ENCODE measurements around the gene NDUFB10.
"Not testable (repeated sequence)": the region's sequence is repeated elsewhere in the genome, so short reads cannot be mapped to it uniquely, and the experiment has no call there.

The NDUFB10 gene

DNA sequence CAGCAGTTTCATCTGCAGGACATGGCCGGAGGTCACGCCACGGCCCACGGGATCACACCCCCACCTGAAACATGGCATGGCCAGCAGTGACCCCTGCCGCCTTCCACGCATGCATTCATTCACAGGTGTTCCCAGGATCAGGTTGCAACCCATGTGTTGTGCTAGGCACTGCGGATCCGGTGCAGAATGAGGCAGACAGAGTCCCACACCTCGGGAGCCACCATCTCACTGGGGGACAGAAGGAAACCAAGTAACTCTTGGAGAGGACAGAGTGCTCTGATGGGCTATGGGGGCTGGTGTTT, 12.0 kb upstream of the NDUFB10 start:
- no peak for DNase-seq

DNA sequence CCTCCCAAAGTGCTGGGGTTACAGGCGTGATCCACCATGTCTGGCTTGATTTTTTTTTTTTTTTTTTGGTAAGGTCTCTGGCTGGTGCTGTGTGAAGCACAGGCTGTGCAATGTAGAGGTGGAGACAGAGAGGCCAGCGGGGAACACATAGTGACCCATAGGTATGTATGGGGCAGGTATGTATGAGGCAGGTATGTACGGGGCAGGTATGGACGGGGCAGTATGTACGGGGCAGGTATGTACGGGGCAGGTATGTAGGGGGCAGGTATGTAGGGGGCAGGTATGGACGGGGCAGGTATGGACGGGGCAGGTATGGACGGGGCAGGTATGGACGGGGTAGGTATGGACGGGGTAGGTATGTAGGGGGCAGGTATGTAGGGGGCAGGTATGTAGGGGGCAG, 9.8 kb upstream of the NDUFB10 start:
- no peak for DNase-seq

DNA sequence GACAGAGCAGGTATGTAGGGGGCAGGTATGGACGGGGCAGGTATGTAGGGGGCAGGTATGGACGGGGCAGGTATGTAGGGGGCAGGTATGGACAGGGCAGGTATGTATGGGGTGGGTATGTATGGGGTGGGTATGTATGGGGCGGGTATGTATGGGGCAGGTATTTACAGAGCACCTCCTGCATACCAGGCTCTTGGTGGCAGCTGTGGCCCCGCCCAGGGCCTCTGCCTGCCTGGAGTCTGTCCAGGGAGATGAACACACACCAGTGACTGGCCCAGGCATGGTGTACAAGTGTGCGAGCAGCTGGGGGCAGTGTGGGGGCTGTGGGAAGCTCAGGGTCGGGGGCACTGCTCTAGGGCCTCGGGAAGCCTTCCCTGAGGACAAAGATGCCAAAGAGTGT, 9.3 kb upstream of the NDUFB10 start:
- no peak for DNase-seq

DNA sequence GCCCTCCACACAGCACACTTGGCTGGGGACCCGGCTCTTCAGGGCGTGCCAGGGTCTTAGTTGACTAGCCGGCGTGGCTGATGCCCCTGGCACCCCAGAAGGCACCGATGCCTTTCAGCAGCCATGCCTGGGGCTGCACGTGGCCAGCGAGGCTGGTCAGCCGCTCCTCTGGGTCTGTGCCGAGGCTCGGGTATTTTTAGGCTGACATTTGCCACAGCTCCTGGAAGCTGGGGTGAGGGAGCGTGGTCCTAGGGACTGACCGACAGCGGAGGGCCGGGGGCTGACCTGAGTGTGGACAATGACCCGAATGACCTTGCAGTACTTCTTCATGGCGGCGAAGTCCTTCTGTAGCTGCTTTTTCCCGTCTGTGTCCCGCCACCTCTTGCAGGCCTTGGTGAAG, 8.8 kb upstream of the NDUFB10 start:
- DNase-seq: no peak

DNA sequence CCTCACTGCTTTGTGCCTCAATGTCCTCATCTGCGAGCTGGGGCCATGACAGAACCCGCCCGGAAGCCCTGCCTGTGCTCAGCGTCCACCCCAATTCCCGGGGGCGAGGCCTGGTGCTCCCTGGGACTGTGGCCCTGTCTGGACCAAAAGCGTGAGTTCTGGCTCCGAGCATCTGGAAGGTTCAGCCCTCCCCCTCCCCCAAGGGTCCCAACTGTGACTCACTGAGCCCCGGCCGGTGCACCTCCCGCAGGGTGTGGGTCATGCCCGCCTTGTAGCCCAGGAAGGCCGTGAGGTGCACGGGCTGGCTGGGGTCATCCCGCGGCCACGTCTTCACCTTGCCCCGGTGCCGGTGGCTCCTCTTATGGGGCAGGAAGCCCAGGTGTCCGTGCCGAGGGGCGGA, 5.6 kb upstream of the NDUFB10 start:
- no peak for DNase-seq

DNA sequence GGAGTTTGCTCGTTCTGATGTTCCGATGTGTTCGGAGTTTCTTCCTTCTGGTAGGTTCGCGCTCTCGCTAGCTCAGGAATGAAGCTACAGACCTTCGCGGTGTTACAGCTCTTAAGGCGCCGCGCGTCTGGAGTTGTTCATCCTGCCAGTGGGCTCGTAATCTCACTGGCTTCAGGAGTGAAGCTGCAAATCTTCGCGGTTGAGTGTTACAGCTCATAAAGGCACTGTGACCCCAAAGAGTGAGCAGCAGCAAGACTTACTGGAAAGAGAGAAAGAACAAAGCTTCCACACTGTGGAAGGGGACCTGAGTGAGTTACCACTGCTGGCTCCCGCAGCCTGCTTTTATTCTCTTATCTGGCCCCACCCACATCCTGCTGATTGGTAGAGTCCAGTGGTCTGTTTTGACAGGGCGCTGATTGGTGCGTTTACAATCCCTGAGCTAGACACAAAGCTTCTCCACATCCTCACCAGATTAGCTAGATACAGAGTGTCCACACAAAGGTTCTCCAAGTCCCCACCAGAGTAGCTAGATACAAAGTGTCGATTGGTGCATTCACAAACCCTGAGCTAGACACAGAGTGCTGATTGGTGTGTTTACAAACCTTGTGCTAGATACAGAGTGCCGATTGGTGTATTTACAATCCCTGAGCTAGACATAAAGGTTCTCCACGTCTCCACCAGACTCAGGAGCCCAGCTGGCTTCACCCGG, 1.8 kb upstream of the NDUFB10 start:
- DNase-seq: not testable (repeated sequence)

DNA sequence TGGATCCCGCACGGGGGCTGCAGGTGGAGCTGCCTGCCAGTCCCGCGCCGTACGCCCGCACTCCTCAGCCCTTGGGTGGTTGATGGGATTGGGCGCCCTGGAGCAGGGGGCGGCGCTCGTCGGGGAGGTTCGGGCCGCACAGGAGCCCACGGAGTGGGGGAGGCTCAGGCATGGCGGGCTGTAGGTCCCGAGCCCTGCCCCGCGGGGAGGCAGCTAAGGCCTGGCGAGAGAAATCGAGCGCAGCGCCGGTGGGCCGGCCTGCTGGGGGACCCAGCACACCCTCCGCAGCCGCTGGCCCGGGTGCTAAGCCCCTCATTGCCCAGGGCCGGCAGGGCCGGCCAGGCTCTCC, 1.2 kb upstream of the NDUFB10 start:
- not testable (repeated sequence) for DNase-seq

DNA sequence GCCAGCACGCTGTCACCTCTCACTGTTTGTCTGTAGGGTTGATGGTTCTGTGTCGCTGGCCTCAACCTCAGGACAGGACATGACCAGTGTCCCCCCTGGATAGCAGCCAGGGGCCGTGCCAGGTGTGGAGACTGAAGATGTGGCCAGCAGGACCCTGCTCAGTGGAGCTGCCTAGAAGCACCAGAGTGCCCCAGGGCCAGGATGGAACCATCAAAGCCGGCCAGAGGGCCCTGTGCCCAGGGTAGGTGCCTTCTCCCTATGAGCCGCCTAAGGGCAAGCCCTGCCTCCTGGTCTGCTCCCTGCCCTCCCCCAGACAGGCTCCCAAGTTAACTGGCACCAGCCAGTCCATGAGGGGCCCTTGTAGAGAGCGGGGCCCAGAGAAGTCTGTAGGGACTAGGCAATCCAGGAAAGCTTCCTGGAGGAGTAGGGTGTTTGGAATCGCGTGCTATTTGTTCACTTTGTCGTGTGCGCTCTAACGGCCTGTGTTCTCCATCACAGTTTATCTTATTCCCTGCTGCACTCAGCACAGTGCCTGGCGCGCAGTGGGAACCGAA, 546 bp upstream of the NDUFB10 start:
- no peak for DNase-seq

DNA sequence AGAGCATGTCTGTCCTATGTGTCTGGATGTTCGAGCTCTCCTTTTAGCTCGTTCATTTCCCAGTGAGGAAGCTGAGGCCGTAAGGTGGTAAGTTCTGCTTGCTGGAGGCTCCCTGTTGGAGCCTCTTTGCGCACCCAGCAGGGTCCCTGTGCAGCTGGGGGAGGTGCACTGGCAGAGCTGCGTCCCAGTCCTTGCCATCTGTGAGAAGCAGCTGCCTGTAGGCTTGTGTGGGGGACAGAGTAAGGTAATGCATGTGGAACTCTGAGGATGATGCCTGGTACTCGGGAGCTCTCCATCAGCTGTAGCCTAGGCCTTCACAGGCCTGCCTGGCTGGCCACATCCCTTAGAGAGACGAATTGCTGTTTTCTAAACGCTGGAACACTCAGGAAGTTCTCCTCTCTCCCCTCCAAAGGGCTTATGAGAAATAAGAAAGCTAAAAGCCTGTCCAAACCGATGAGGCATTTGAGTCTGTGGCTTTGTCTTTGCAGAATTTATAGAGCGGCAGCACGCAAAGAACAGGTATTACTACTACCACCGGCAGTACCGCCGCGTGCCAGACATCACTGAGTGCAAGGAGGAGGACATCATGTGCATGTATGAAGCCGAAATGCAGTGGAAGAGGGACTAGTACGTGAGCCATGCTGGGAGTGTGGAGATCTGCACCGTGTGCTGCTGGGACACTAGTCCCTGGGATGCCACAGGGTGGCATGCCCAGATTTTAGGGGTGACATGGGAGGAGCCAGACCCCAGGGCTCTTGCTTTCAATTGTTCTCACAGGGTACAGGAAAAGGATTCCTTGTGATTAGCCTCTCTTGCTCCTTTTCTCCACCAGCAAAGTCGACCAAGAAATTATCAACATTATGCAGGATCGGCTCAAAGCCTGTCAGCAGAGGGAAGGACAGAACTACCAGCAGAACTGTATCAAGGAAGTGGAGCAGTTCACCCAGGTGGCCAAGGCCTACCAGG, 1.6 kb downstream of the NDUFB10 start:
- peak in 1 of 4 experiments; percentile 35 for DNase-seq

DNA sequence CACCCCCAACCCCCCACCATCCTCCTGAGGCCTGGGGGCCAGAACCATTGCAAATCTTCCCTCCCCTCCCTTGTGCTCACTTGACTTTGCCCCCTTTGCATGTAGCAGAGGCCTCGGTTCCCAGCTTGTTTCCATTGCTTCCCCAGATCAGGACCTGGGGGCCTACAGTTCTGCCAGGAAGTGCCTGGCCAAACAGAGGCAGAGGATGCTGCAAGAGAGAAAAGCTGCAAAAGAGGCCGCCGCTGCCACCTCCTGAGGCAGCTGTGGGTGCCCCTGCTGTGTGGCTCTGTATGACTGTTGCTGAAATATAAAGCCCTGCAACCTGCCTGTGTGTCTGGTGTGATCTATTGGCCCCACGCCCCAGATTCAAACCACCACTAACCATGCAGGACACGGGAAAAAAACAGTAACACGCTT, 2.3 kb downstream of the NDUFB10 start:
- DNase-seq: no peak

DNA sequence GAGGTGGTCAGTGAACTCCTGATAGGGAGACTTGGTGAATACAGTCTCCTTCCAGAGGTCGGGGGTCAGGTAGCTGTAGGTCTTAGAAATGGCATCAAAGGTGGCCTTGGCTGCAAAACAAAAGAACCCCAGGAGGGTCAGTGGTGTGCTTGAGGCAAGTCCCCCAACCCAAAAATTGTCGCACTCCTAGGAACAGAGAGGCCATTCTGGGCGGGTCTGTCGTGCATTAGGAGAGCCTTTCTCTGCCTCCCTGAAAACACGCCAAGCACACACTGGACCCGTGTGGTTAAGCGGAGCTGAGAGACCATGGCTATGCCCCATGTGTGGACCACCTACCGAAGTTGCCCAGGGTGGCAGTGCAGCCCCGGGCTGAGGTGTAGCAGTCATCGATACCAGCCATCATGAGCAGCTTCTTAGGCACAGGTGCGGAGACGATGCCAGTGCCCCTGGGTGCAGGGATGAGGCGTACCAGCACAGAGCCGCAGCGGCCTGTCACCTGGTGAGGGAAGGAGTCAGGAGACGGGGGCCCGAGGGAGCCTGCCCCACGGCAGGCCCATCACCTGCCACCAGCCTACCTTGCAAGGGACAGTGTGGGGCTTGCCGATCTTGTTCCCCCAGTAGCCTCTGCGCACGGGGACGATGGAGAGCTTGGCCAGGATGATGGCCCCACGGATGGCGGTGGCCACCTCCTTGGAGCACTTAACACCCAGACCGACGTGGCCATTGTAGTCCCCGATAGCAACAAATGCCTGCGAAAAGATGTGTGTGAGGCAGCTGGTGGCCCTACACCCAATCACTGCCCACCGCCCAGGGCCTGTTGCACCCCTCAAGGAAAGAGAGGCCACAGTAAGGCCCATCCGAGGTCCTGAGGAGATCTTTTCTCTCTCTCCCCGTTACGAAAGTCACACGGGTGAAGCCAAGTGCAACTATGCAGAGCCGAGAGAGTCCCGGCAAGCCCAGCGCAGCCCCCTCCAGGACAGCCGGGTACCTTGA, 3.1 kb downstream of the NDUFB10 start:
- DNase-seq: not testable (repeated sequence)

DNA sequence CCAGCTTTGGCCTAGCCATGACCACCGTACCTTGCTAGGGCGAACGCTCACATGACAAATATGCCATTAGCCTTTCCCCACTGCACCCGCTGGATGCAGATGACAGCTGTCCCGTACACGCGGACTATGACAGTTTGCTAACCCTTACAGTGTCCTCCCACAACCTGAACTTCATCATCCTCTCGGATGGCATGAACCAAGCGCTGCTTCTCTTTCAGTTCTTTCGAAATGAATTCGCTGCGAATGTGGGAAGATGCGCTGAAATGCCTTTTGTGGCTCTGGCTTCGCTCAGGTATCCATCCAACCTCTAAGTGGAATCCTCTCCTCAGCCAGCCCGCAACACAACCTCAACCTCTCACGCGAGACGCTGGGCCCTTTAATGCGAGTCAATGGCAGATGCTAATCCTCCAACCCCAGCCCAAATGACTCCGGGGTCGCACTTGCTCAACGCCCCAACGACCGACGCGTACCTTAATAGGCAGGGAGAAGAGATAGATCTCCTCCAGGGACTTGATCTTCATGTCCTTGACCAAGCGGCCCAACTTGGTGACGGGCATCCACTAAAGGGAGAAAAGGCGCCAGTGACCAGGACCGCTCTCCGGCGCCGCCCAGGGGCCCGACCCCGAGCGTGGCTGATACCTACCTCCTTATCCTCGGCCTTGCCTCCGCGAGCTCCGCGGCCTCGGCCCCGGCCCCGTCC, 4.6 kb downstream of the NDUFB10 start:
- DNase-seq: peak in 2 of 4 experiments; percentile 31 to 32

DNA sequence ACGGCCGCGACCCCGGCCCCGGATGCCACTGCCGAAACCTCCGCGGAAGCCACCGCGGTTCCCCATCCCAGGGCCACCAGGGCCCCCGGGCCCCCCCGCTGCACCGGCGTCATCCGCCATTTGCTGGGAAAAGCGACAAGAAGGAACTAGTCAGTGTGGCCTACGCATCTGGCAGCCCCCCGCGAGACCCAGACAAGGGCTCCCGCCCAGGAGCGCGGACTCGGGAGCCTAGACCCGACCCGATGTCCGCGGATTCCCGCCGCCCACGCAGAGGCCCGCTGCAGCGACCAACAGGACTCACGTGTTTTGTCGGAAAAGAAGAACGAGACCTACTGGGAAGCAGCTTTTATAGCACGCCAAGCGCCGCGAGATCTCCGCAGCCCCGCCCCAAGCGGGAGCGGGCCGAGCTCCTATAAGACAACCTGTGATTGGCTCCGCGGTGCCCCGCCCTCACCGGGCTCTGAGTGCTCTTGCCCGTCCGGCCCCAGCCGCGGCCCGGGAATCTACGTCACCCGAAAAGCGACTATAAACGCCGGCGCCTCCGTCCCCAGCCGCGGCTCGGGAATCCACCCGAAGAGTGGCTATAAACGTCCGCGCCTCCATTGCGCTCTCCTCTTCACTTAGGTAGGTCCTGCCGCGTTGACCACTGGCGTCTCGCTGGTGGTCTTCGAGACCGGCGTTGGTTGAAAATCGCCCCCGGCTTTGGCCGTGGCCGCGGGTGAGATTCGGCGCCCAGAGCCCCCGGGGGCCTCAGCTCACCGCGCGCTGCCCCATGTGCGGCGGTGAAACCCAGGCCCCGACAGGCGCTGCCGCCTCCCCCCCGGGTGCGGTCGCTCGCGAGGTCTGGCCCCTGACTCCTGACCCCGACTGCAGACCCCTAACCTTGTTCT, 5.4 kb downstream of the NDUFB10 start, which contains the start of gene RPS2:
Gene RPS2, minus strand, starts transcription at position 321 of the 890 bp plus-strand sequence. Its CDS starts 201 bp downstream, at position 120.
- peak; percentile 96 to 97 (median 96) for DNase-seq

DNA sequence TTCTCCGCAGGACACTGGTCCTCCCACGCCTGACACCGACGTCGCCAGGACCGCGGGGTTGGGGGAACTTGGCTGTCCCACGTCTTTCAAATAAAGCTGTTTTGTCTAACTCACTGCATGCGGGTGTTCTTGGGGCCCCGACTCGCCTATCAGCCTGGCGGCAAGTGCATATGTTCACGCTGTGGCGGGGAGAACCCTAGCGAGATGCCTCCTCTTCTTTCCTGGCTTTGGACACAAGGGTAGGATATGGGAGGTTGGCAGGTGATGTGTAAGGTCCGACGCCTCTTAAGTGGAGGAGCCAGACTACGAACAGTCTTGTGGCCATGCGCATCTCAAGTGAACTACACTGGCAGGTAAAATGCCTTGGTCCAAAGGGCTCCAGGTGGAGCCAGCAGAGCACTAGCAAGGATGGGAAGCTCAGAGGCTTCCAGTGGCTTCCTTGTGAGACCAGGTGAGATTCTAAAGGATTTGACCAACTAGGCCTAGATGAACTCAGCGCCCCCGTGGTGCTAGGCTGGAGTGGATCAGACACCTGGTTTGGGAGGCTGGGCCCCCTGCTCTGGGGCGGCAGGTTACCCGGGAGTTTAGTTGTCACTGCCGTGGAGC, 6.2 kb downstream of the NDUFB10 start:
- no peak for DNase-seq

DNA sequence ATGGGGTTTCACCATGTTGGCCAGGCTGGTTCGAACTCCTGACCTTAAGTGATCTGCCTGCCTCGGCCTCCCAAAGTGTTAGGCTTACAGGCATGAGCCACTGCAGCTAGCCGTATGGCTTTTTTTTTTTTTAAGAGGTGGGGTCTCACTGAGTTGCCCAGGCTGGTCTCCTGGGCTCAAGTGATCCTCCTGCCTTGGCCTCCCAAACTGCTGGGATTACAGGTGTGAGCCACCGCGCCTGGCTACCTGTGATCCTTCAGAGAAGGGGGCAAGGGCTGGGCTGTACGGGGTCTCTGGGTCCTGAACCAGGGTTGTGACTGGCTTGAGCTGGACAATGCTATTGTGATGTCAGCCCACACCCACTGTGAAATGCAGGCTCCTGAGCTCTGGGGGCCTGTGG, 7.1 kb downstream of the NDUFB10 start, which contains the start of gene RNF151:
Gene RNF151, plus strand, starts transcription at position 397 of the 400 bp plus-strand sequence. CDS start 26 bp downstream, outside the sequence.
- no peak for DNase-seq

DNA sequence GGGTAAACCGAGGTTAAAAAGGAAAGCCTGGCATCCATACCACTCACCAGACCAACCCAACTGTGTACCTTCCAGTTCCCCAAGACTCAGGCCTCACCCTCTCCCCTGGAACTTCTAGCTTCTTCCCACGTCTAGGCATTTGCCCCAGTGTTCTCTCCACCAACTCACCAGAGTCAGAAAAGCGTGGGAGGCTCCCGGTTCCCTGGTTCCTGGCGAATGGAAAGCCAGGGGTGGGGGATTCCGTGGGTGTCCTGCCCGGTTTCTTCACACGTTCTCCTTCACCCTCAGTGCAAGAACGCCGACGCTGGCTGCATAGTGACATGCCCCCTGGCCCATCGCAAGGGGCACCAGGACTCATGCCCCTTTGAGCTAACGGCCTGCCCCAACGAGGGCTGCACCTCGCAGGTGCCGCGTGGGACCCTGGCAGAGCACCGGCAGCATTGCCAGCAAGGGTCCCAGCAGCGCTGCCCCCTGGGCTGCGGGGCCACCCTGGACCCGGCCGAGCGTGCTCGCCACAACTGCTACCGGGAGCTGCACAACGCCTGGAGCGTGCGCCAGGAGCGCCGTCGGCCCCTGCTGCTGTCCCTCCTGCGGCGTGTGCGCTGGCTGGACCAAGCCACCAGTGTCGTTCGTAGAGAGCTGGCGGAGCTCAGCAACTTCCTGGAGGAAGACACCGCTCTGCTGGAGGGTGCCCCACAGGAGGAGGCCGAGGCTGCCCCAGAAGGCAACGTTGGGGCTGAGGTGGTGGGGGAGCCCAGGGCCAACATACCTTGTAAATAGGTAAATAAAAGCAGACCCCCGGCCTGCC, 9.0 kb downstream of the NDUFB10 start:
- no peak for DNase-seq

DNA sequence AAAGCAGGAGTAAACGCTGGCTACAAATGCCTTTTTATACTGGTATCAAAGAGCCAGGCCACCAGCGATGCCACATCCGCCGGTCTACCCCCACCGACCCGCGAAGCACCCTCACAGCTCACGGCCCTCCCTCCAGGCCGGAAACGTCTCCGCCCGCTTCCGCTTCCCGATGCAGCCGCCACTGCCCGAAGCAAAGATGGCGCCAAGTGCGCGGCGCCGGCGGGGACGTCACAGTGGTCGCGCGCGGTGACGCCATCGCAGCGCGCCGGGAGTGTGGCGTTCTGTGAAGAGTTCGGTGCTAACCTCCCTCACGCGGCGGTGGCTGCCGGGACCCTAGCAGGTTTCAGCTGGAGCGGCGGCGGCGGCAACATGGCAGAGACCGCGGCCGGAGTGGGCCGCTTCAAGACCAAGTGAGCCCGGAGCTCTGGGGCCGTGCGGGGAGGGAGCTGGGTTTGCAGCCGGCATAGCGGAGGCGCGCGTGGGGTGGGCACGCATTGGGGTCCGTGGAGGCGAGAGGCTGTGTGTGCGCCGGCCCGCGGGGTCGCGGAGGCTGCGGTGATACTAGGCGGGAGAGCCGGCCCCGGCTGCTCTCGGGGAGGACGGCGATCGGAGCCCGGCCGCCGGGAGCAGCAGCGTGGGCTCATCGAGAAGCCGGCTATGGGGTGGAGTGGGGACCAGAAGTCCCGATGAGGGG, 12.6 kb downstream of the NDUFB10 start, which contains the start of gene TBL3:
Gene TBL3, plus strand, starts transcription at position 258 of the 694 bp plus-strand sequence. Its CDS starts 112 bp downstream, at position 370.
- peak; percentile 92 to 96 (median 95) for DNase-seq

DNA sequence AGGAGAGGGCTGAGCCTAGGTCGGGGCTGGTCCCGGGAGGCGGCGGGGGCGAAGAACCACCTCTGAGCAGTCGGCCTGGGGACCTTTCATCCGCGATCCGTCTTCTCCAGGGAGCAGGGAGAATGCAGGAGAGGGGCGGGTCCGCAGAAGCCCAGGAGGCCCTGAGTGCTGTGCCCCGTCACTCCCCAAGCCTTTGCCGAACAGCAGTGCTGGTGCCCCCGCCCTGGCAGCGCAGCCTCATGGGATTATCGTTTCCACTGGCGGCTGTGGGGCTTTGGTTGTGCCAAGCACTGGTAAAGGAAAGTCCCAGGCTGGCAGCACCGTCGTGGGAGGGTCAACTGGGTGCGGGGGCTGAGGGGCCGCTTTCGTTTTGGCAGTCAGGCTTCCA, 13.1 kb downstream of the NDUFB10 start:
- DNase-seq: no peak

Measured in activated naive CD4-positive, alpha-beta T cell (primary cell).